NCI-H526 treated with DMSO at 0.1 percent for 48 hours (cell line): ENCODE data around the gene SDHB.

Experiments used
- DNase-seq: peaks from one replicate; lab custom pipeline; 2025; lab: John Stamatoyannopoulos, UW

SDHB gene

GRCh38 chr1:17012775-17013490 is 40.9 kb downstream of the SDHB start:
- no peak for DNase-seq

- DNase-seq, result peak; percentile 75
Measured at GRCh38 chr1:17011439-17012307, 42.2 kb downstream of the SDHB start, which contains the start of gene ATP13A2. Gene ATP13A2, minus strand, starts transcription at chr1:17011928. Its CDS starts 190 bp downstream, at chr1:17011738.

- DNase-seq, result no peak
Measured at GRCh38 chr1:17011092-17011438, 42.8 kb downstream of the SDHB start.

- DNase-seq, result no peak
Measured at GRCh38 chr1:17009706-17010105, 44.1 kb downstream of the SDHB start.

GRCh38 chr1:17008208-17008855 is 45.5 kb downstream of the SDHB start:
- no peak for DNase-seq

- DNase-seq, result no peak
Measured at GRCh38 chr1:17007121-17007520, 46.7 kb downstream of the SDHB start.

- no peak for DNase-seq
Measured at GRCh38 chr1:17005365-17005740, 48.5 kb downstream of the SDHB start.

GRCh38 chr1:17004466-17005364 is 49.1 kb downstream of the SDHB start:
- no peak for DNase-seq

GRCh38 chr1:17002524-17002902 is 51.3 kb downstream of the SDHB start:
- DNase-seq, result no peak

GRCh38 chr1:17001760-17002523 is 51.9 kb downstream of the SDHB start:
- DNase-seq, result no peak

GRCh38 chr1:16999863-17000262 is 54.0 kb downstream of the SDHB start:
- no peak for DNase-seq

GRCh38 chr1:16998589-16998988 is 55.2 kb downstream of the SDHB start:
- no peak for DNase-seq

- no peak for DNase-seq
Measured at GRCh38 chr1:16996845-16997244, 57.0 kb downstream of the SDHB start.

- DNase-seq, result no peak
Measured at GRCh38 chr1:16993521-16994038, 60.3 kb downstream of the SDHB start.

- DNase-seq, result no peak
Measured at GRCh38 chr1:16992675-16993074, 61.2 kb downstream of the SDHB start.

- DNase-seq, result no peak
Measured at GRCh38 chr1:16992102-16992501, 61.7 kb downstream of the SDHB start.

- no peak for DNase-seq
Measured at GRCh38 chr1:16991571-16991970, 62.3 kb downstream of the SDHB start.

GRCh38 chr1:16989676-16990391 is 64.0 kb downstream of the SDHB start:
- no peak for DNase-seq

- no peak for DNase-seq
Measured at GRCh38 chr1:16988210-16988609, 65.6 kb downstream of the SDHB start.

GRCh38 chr1:16986962-16987361 is 66.9 kb downstream of the SDHB start:
- no peak for DNase-seq
